ENCODE measurements around the gene LCN10. TPM values are rescaled to one million over a fixed set of nuclear protein-coding genes. Genes with fewer than 3 reads are reported as not detected.

LCN10 gene
- total and polyA plus RNA-seq, 2 of the 13 experiments (the other 11 are each of a cell fraction or from before 2014, with no cell fraction given), result 0.53 to 0.61 TPM

DNA sequence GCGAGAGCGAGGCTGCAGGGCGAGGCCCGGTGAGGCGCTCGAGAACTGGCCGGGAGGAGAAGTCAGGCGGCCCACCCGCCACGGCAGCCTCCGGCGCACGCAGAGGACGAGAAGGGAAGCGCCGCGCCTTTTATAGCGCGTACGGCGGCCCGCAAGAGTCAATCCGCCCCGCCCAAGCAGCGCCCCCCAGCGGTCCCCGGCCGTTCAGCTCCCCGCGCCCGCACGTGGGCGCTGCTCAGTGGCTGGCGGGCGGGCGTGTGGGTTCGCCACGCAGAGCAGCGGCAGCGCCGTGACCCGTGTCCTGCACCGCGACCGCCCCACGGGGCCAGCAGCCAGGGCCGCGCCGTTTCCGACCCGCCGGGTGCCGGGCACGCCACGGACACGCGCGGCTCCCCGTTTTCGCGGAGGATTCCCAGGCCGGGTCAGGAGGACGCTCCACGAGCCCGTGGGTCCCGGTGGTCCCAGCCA lies 14.6 kb downstream of the LCN10 start (continued):
- peak; percentile 34; the same call in 1 of the 2 replicates for TF ChIP-seq ONECUT2 (CRISPR knock-in tag; IDR thresholded peaks at IDR 0.05)
- no peak for TF ChIP-seq MATR3 (CRISPR knock-in tag; IDR thresholded peaks at IDR 0.05)
- TF ChIP-seq THAP11 (CRISPR knock-in tag; IDR thresholded peaks at IDR 0.05), result peak; percentile 91
- peak; percentile 89 for TF ChIP-seq ZNF343 (CRISPR knock-in tag; IDR thresholded peaks at IDR 0.05)
- TF ChIP-seq HNRNPL (IDR thresholded peaks at IDR 0.05; ENCODE audit: low read depth, low read length), result no peak
- TF ChIP-seq, protein P1, sequence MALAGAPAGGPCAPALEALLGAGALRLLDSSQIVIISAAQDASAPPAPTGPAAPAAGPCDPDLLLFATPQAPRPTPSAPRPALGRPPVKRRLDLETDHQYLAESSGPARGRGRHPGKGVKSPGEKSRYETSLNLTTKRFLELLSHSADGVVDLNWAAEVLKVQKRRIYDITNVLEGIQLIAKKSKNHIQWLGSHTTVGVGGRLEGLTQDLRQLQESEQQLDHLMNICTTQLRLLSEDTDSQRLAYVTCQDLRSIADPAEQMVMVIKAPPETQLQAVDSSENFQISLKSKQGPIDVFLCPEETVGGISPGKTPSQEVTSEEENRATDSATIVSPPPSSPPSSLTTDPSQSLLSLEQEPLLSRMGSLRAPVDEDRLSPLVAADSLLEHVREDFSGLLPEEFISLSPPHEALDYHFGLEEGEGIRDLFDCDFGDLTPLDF (CRISPR knock-in tag; IDR thresholded peaks at IDR 0.05), result no peak; the same call in 1 of the 2 replicates
- no peak for TF ChIP-seq ZNF276 (CRISPR knock-in tag; IDR thresholded peaks at IDR 0.05; ENCODE audit: low read depth)
- no peak for TF ChIP-seq ZNF569 (CRISPR knock-in tag; IDR thresholded peaks at IDR 0.05; ENCODE audit: borderline replicate concordance)
- TF ChIP-seq ZNF710 (CRISPR knock-in tag; IDR thresholded peaks at IDR 0.05; ENCODE audit: borderline replicate concordance), result peak; percentile 56; the same call in 1 of the 2 replicates
- TF ChIP-seq ZNF75D (CRISPR knock-in tag; IDR thresholded peaks at IDR 0.05; ENCODE audit: borderline replicate concordance), result no peak
- TF ChIP-seq, protein P2, sequence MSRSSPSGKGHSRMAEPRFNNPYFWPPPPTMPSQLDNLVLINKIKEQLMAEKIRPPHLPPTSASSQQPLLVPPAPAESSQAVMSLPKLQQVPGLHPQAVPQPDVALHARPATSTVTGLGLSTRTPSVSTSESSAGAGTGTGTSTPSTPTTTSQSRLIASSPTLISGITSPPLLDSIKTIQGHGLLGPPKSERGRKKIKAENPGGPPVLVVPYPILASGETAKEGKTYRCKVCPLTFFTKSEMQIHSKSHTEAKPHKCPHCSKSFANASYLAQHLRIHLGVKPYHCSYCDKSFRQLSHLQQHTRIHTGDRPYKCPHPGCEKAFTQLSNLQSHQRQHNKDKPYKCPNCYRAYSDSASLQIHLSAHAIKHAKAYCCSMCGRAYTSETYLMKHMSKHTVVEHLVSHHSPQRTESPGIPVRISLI (CRISPR knock-in tag; IDR thresholded peaks at IDR 0.05; ENCODE audit: borderline replicate concordance), result no peak; the same call in 1 of the 2 replicates
- no peak for TF ChIP-seq JARID2 (CRISPR knock-in tag; IDR thresholded peaks at IDR 0.05; ENCODE audit: insufficient replicate concordance)
- no peak for TF ChIP-seq SNRNP70 (IDR thresholded peaks at IDR 0.05; ENCODE audit: low read depth, low read length)
- TF ChIP-seq, protein P3, sequence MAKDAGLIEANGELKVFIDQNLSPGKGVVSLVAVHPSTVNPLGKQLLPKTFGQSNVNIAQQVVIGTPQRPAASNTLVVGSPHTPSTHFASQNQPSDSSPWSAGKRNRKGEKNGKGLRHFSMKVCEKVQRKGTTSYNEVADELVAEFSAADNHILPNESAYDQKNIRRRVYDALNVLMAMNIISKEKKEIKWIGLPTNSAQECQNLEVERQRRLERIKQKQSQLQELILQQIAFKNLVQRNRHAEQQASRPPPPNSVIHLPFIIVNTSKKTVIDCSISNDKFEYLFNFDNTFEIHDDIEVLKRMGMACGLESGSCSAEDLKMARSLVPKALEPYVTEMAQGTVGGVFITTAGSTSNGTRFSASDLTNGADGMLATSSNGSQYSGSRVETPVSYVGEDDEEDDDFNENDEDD (CRISPR knock-in tag; IDR thresholded peaks at IDR 0.05; ENCODE audit: borderline replicate concordance), result peak; percentile 80
- TF ChIP-seq ZMAT3 (CRISPR knock-in tag; conservative IDR thresholded peaks at IDR 0.05), result peak; percentile 80; the same call in 1 of the 2 replicates
- peak; percentile 98 for TF ChIP-seq ZNF784 (CRISPR knock-in tag; IDR thresholded peaks at IDR 0.05; ENCODE audit: borderline replicate concordance)
- TF ChIP-seq ZXDC (CRISPR knock-in tag; IDR thresholded peaks at IDR 0.05), result no peak
